ENCODE data around the gene HMCN1.

The HMCN1 gene

GRCh38 chr1:186063091-186063657 is 329.0 kb downstream of the HMCN1 start:
- DNase-seq (ENCODE audit: low read depth), result no peak
- TF ChIP-seq CTCF (IDR thresholded peaks at IDR 0.05; ENCODE audit: low read depth, low read length, missing control alignments), result no peak
- H3K4me3 ChIP-seq (ENCODE audit: low read depth, low read length), result no peak overlapping the region

- DNase-seq (ENCODE audit: low read depth), result no peak
- TF ChIP-seq CTCF (IDR thresholded peaks at IDR 0.05; ENCODE audit: low read depth, low read length, missing control alignments), result no peak
- no peak overlapping the region for H3K4me3 ChIP-seq (ENCODE audit: low read depth, low read length)
These were observed 332.2 kb downstream of the HMCN1 start for GRCh38 chr1:186066411-186066810.

GRCh38 chr1:186073697-186074096 is 339.5 kb downstream of the HMCN1 start:
- TF ChIP-seq CTCF (IDR thresholded peaks at IDR 0.05; ENCODE audit: low read depth, low read length, missing control alignments), result no peak
- DNase-seq (ENCODE audit: low read depth), result no peak
- no peak overlapping the region for H3K4me3 ChIP-seq (ENCODE audit: low read depth, low read length)

GRCh38 chr1:186076006-186076405 is 341.8 kb downstream of the HMCN1 start:
- DNase-seq (ENCODE audit: low read depth), result no peak
- TF ChIP-seq CTCF (IDR thresholded peaks at IDR 0.05; ENCODE audit: low read depth, low read length, missing control alignments), result no peak
- no peak overlapping the region for H3K4me3 ChIP-seq (ENCODE audit: low read depth, low read length)

GRCh38 chr1:186078245-186078644 is 344.1 kb downstream of the HMCN1 start:
- no peak for TF ChIP-seq CTCF (IDR thresholded peaks at IDR 0.05; ENCODE audit: low read depth, low read length, missing control alignments)
- DNase-seq (ENCODE audit: low read depth), result no peak
- H3K4me3 ChIP-seq (ENCODE audit: low read depth, low read length), result no peak overlapping the region

GRCh38 chr1:186079084-186079684 is 345.0 kb downstream of the HMCN1 start:
- no peak for TF ChIP-seq CTCF (IDR thresholded peaks at IDR 0.05; ENCODE audit: low read depth, low read length, missing control alignments)
- DNase-seq (ENCODE audit: low read depth), result no peak

More at GRCh38 chr1:186079084-186079684, 345.0 kb downstream of the HMCN1 start:
- H3K4me3 ChIP-seq (ENCODE audit: low read depth, low read length), result no peak overlapping the region

Measured in GM12864 (cell line).